Heart left ventricle (tissue), 16 donors: ENCODE measurements around the gene WHRN. TPM values are rescaled to one million over a fixed set of nuclear protein-coding genes. Genes with fewer than 3 reads are reported as not detected.

ENCODE experiments used
- ATAC-seq, 4 donors: fragments of 200-7000 bp; cut with Tn5 transposase; one replicate each; pipeline ENCODE4 v1.9.1; 2020 to 2022; ENCODE audit warnings: moderate library complexity in 4 of 4, mild to moderate bottlenecking in 3 of 4, moderate number of reproducible peaks in 1 of 4
- DNase-seq, 5 donors: peaks; one replicate each; pipeline ENCODE4 v3.0.0-alpha.2; 2020
- H3K27ac ChIP-seq, 12 donors: fragments of 200-600 bp; sonication (generic) in 4 of 12; one replicate each; pipeline versions ENCODE4 v1.5.0 to v1.8.0; 2016 to 2022; ENCODE audit warnings: mild to moderate bottlenecking in 2 of 12
- H3K27me3 ChIP-seq, 9 donors: fragments of 200-600 bp; sonication (generic) in 2 of 9; one replicate each; pipeline versions ENCODE4 v1.5.1 to v1.8.0; 2016 to 2022; ENCODE audit warnings: mild to moderate bottlenecking in 3 of 9
- H3K36me3 ChIP-seq, 9 donors: fragments of 200-600 bp; sonication (generic) in 2 of 9; one replicate each; pipeline versions ENCODE4 v1.5.0 to v1.8.0; 2018 to 2022; ENCODE audit warnings: mild to moderate bottlenecking in 2 of 9
- H3K4me1 ChIP-seq, 12 donors: fragments of 200-600 bp; sonication (generic) in 4 of 12; one replicate each; pipeline versions ENCODE4 v1.5.0 to v1.8.0; 2016 to 2022; ENCODE audit warnings: mild to moderate bottlenecking in 3 of 12
- H3K4me3 ChIP-seq, 12 donors: fragments of 200-600 bp; sonication (generic) in 4 of 12; one replicate each; pipeline versions ENCODE4 v1.5.0 to v1.8.0; 2017 to 2022; ENCODE audit warnings: mild to moderate bottlenecking in 9 of 12, moderate library complexity in 4 of 12
- H3K9me3 ChIP-seq, 12 donors: fragments of 200-600 bp; sonication (generic) in 4 of 12; one replicate each; pipeline versions ENCODE4 v1.5.0 to v1.8.0; 2016 to 2022; ENCODE audit warnings: mild to moderate bottlenecking in 1 of 12
- CTCF ChIP-seq, 12 donors: fragments of 200-600 bp; sonication (generic) in 4 of 12; IDR thresholded peaks; one replicate each; pipeline versions ENCODE4 v1.5.0 to v1.8.0; 2018 to 2022; ENCODE audit warnings: antibody characterized with exemption in 12 of 12, mild to moderate bottlenecking in 5 of 12
- POLR2A ChIP-seq, 2 donors: fragments of 450-650 bp; IDR thresholded peaks; one replicate each; pipeline ENCODE4 v1.6.1; 2017; ENCODE audit warnings: antibody characterized with exemption in 2 of 2, mild to moderate bottlenecking in 2 of 2, moderate library complexity in 2 of 2
- WGBS, 4 donors: extraction: QIAGEN DNeasy Blood & Tissue Kit in 2 of 4; methylation state at CpG; one replicate each; pipeline versions ENCODE4 v1.1.5 to v1.1.7; 2013 to 2018; 5-methylcytosine and 5-hydroxymethylcytosine counted together
- intact Hi-C, 10 donors: fragments of 100-400 bp; cut with DNase I; formaldehyde crosslinking; loops; one replicate each; pipeline versions ENCODE4 v1.11.1 to v1.14.2; 2022
- polyA plus RNA-seq, 2 donors: library from polyadenylated mRNA; stranded (reverse); fragments of 200-250 nt; gene quantifications; one replicate each; pipeline ENCODE4 v1.2.3, GENCODE V29; 2013
- total RNA-seq, 9 donors: library from RNA; depleted of rRNA in 2 of 9; stranded (reverse); fragments of >200 nt in 2 of 9; fragmentation: NEBNext Ultra II Directional in 3 of 9; extraction: Animal tissue kit (Norgen Biotek cat#: 25700) in 3 of 9; gene quantifications; one replicate each; pipeline versions ENCODE4 v1.1.0 to v1.2.4, GENCODE V29; 2016 to 2023
- donor health status: ischemic (EF 13 %, LVEDD 7.1; RV severe dilation, severe dysfunction).
- donor health status: healthy with polysubstance abuse.
- donor health status: DM: no; HTN: yes; CAD: no.
- donor health status: DM: no; HTN: no; CAD: no.
- donor health status: ischemic (EF 25% LVEDD 6.9; RV normal size, moderate dysfunction).
- donor health status: ischemic (EF 25% LVEDD 5.7; RV mildly dilated, moderate dysfunction).
- donor health status: healthy.
- donor health status: DM: yes; HTN: yes; CAD: no.
- donor health status: ischemic (EF 35%, LVEDD 5.7; RV mildly dilated, moderate dysfunction).
- donor health status: nonischemic (EF 11% LVEDD 7.7; RV severe dilation, severe dysfunction).
- donor health status: DM: yes; HTN: yes; CAD: no.
- donor health status: PGD.
- donor health status: ischemic (EF 29% LVEDD 5.4; RV normal size, mild dysfunction).
- donor health status: nonischemic (EF 23%, LVEDD 6.1; RV moderate dilation, normal function).

The WHRN gene
- total and polyA plus RNA-seq, 11 donors, result 0.12 to 1.4 (median 0.56) TPM

- Histone ChIP-seq H3K4me3 (no peak overlapping the region), H3K9me3 (no peaks in the 10 kb centered on the region), H3K4me1 (peaks cover 0 to 80% (median 0%) of the 10 kb centered on the region in 12 donors), H3K27me3 (no peaks in the 10 kb centered on the region), H3K27ac (peak overlapping the region in 2 of 12 donors; percentile 3 to 83), H3K36me3 (peaks cover 2 to 90% (median 65%) of the 10 kb centered on the region in 9 donors)
- ATAC-seq, result no peak
- intact Hi-C loops, result no loop called here
- 73 to 80% (median 77%) methylated on average over 10 of the region's 10 CpGs for WGBS, 4 donors
- DNase-seq, result no peak
- TF ChIP-seq CTCF (IDR thresholded peaks at IDR 0.05) (no peak), POLR2A (IDR thresholded peaks at IDR 0.05) (no peak)
Measured at GRCh38 chr9:114366334-114367128, 138.7 kb downstream of the WHRN start.

GRCh38 chr9:114365194-114365593 lies 140.1 kb downstream of the WHRN start:
- no peak overlapping the region for H3K4me3 ChIP-seq
- peaks cover 2 to 91% (median 78%) of the 10 kb centered on the region in 9 donors for H3K36me3 ChIP-seq
- no peaks in the 10 kb centered on the region for H3K27me3 ChIP-seq
- WGBS, 4 donors, result 90 to 95% (median 93%) methylated on average over 2 of the region's 2 CpGs
- intact Hi-C loops, result no loop called here
- H3K9me3 ChIP-seq, result no peaks in the 10 kb centered on the region
- TF ChIP-seq CTCF (IDR thresholded peaks at IDR 0.05) (no peak), POLR2A (IDR thresholded peaks at IDR 0.05) (no peak)
- DNase-seq, result no peak
- H3K4me1 ChIP-seq, result peaks cover 0 to 67% (median 0%) of the 10 kb centered on the region in 12 donors
- peak overlapping the region in 1 of 12 donors; percentile 83 for H3K27ac ChIP-seq
- ATAC-seq, result no peak

- no peak for TF ChIP-seq CTCF (IDR thresholded peaks at IDR 0.05)
- no peak for TF ChIP-seq POLR2A (IDR thresholded peaks at IDR 0.05)
- peak overlapping the region in 1 of 12 donors; percentile 83 for H3K27ac ChIP-seq
- no peaks in the 10 kb centered on the region for H3K27me3 ChIP-seq
- ATAC-seq (peak in 1 of 4 donors; percentile 20), DNase-seq (no peak)
- H3K9me3 ChIP-seq, result no peaks in the 10 kb centered on the region
- peaks cover 0 to 59% (median 0%) of the 10 kb centered on the region in 12 donors for H3K4me1 ChIP-seq
- no peak overlapping the region for H3K4me3 ChIP-seq
- intact Hi-C loops, result no loop called here
- peaks cover 2 to 95% (median 86%) of the 10 kb centered on the region in 9 donors for H3K36me3 ChIP-seq
- WGBS, 4 donors, result 67 to 86% (median 73%) methylated on average over 6 of the region's 6 CpGs
Measured at GRCh38 chr9:114364134-114365041, 140.9 kb downstream of the WHRN start.

- TF ChIP-seq POLR2A (IDR thresholded peaks at IDR 0.05) (no peak), CTCF (IDR thresholded peaks at IDR 0.05) (no peak)
- H3K4me1 ChIP-seq, result peaks cover 0 to 49% (median 0%) of the 10 kb centered on the region in 12 donors
- intact Hi-C loops, result no loop called here
- H3K27ac ChIP-seq, result peak overlapping the region in 1 of 12 donors; percentile 5
- WGBS, 4 donors, result 50 to 67% (median 65%) methylated on average over 2 of the region's 2 CpGs
- no peak for DNase-seq
- no peaks in the 10 kb centered on the region for H3K27me3 ChIP-seq
- peaks cover 2 to 99% (median 87%) of the 10 kb centered on the region in 9 donors for H3K36me3 ChIP-seq
- no peaks in the 10 kb centered on the region for H3K9me3 ChIP-seq
- no peak for ATAC-seq
- H3K4me3 ChIP-seq, result no peak overlapping the region
Measured at GRCh38 chr9:114363424-114363823, 141.8 kb downstream of the WHRN start.
